Measurements from ENCODE around the gene STIM1. TPM values are rescaled to one million over a fixed set of nuclear protein-coding genes. Genes with fewer than 3 reads are reported as not detected.

The STIM1 gene
- total and polyA plus RNA-seq, 10 of the 15 experiments (the other 5 are each of a cell fraction or from before 2014, with no cell fraction given) = 8.6 to 57.7 (median 29.3) TPM

DNA sequence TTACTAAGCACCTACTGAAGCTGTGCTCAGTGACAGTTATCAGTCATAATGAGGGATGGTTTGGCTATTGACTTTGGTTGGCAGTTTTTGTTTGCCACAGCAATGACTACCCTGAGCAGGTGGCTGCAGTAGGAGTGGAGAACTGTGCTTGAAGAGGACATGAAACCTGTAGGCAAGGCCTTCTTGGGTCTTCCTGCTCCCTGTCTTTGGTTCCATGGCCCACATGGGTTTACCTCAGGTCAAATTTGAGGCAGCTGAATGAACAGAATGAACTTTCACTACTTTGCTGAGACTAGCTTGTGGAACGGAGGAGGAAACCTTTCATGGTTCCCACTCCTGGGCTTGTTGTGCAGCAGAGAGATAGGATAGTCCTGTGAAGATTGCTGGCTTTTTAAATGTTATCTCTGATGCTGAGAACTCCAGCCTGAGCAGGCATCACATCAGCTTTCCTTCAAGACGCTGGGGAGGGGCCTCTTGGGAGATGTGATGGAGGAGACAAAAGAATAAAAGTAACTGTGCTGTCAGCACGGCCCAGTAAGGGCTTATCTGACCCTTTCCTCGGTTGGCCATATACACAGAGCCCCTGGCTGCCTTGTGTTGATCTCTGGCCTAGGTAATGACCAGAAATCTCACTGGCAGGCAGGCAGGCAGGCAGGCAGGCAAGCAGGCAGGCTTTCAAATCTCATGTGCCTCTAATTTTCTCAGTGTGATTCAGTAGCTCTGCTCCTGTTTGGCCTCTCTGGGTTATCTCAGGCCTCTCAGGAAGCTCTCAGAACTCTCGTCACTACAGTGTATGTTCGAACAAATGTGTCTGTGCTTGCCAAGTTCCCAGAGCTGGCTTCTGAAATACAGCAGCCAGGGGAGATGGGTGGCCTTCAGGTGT, 12.0 kb downstream of the STIM1 start:
- in situ Hi-C loops (cut with MboI) = loop anchor here (25.0 kb wide), 2 partner anchors 1470 to 1820 kb away; partner anchors contain the start of genes OR51B5, TRIM22 and TRIM5
- Histone ChIP-seq H3K4me2 (ENCODE audit: control insufficient read depth, insufficient read depth) (peak overlapping the region; percentile 86), H2AFZ (ENCODE audit: control insufficient read depth, low read depth, low read length) (no peak overlapping the region), H3K9me3 (replicated peaks; ENCODE audit: control insufficient read depth, insufficient read depth, low read length) (no peaks in the 10 kb centered on the region), H3K79me2 (ENCODE audit: control insufficient read depth, insufficient read depth, low read length) (peaks cover 95% of the 10 kb centered on the region), H3K27me3 (replicated peaks in 1 of 2; ENCODE audit: control insufficient read depth in 2 of 2, insufficient read depth in 2 of 2, low read length in 1 of 2) (no peaks in the 10 kb centered on the region), H3K36me3 (ENCODE audit: control insufficient read depth in 2 of 2, insufficient read depth in 2 of 2, low read length in 1 of 2) (no peaks in the 10 kb centered on the region), H3K4me3 (peak overlapping the region; percentile 28; the same call in 1 of the 2 replicates), H3K9ac (ENCODE audit: control insufficient read depth, insufficient read depth, low read length) (peak overlapping the region; percentile 31), H3K27ac (ENCODE audit: control insufficient read depth, insufficient read depth) (peak overlapping the region; percentile 82), H4K20me1 (ENCODE audit: control insufficient read depth, insufficient read depth) (no peaks in the 10 kb centered on the region), H3K4me1 (ENCODE audit: control insufficient read depth, insufficient read depth, low read length) (peaks cover 65% of the 10 kb centered on the region)
- peak; percentile 66 for DNase-seq (ENCODE audit: low read depth, low spot score)
- peak; percentile 57 for ATAC-seq
- intact Hi-C loops (cut with micrococcal nuclease; ENCODE audit: unreplicated experiment) = no loop called here
- ChIA-PET POLR2A (interaction anchor here (0.9 to 18.1 kb wide), 10 partner anchors 10 to 100 kb away, joined by 3 to 405 read pairs (median 4); partner anchors contain the start of genes NUP98 and STIM1), CTCF (interaction anchor here (0.9 to 39.6 kb wide), 6 partner anchors 3 to 81 kb away, joined by 3 to 1047 read pairs (median 6); partner anchors contain the start of genes RHOG and STIM1), SMC1A (ENCODE audit: uncharacterized antibody, unreplicated experiment) (interaction anchor here (0.7 to 23.8 kb wide), 14 partner anchors 12 to 206 kb away, joined by 3 to 633 read pairs (median 6); partner anchors contain the start of gene STIM1), RAD21 (ENCODE audit: unreplicated experiment) (interaction anchor here (0.7 to 16.8 kb wide), 18 partner anchors 8 to 201 kb away, joined by 3 to 253 read pairs (median 4); partner anchors contain the start of genes RHOG and STIM1)
- 29% methylated on average over 6 of the region's 6 CpGs for WGBS (ENCODE audit: insufficient coverage, insufficient replicate concordance, low lambda C conversion rate, missing lambda C conversion rate)
- no TSS peak for BruUV-seq (replicated peaks)
- peak; percentile 70 for FAIRE-seq
- TF ChIP-seq, protein P1, sequence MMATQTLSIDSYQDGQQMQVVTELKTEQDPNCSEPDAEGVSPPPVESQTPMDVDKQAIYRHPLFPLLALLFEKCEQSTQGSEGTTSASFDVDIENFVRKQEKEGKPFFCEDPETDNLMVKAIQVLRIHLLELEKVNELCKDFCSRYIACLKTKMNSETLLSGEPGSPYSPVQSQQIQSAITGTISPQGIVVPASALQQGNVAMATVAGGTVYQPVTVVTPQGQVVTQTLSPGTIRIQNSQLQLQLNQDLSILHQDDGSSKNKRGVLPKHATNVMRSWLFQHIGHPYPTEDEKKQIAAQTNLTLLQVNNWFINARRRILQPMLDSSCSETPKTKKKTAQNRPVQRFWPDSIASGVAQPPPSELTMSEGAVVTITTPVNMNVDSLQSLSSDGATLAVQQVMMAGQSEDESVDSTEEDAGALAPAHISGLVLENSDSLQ (IDR thresholded peaks at IDR 0.05) = peak; percentile 87
- TF ChIP-seq, protein P2, sequence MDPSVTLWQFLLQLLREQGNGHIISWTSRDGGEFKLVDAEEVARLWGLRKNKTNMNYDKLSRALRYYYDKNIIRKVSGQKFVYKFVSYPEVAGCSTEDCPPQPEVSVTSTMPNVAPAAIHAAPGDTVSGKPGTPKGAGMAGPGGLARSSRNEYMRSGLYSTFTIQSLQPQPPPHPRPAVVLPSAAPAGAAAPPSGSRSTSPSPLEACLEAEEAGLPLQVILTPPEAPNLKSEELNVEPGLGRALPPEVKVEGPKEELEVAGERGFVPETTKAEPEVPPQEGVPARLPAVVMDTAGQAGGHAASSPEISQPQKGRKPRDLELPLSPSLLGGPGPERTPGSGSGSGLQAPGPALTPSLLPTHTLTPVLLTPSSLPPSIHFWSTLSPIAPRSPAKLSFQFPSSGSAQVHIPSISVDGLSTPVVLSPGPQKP (IDR thresholded peaks at IDR 0.05; ENCODE audit: low read depth, low read length) = no peak
- TF ChIP-seq SRF (IDR thresholded peaks at IDR 0.05; ENCODE audit: low read depth in 2 of 2, low read length in 2 of 2) = peak; percentile 38 to 53; a peak in 1 of 4 replicates
- peak; percentile 67; the same call in 1 of the 2 replicates for TF ChIP-seq TCF12 (IDR thresholded peaks at IDR 0.05; ENCODE audit: low read depth, low read length)
- 0 out of 2 replicates have a peak, but pooled peaks have one; percentile 19 for TF ChIP-seq MEF2A (IDR thresholded peaks at IDR 0.05; ENCODE audit: insufficient read depth, low read depth, low read length)
- TF ChIP-seq RUNX3 (IDR thresholded peaks at IDR 0.05; ENCODE audit: low read length) = peak; percentile 56
- 0 out of 2 replicates have a peak, but pooled peaks have one; percentile 10 for TF ChIP-seq CREB1 (IDR thresholded peaks at IDR 0.05; ENCODE audit: low read depth)
- 0 out of 2 replicates have a peak, but pooled peaks have one; percentile 20 for TF ChIP-seq NFIC (IDR thresholded peaks at IDR 0.05; ENCODE audit: low read depth, low read length)
- 0 out of 2 replicates have a peak, but pooled peaks have one; percentile 5 for TF ChIP-seq SPI1 (IDR thresholded peaks at IDR 0.05; ENCODE audit: borderline replicate concordance, insufficient read depth, low read depth, low read length)
- TF ChIP-seq ZZZ3 (IDR thresholded peaks at IDR 0.05; ENCODE audit: control insufficient read depth, insufficient read length, low read depth) = no peak
- TF ChIP-seq MEF2B (IDR thresholded peaks at IDR 0.05; ENCODE audit: partially characterized antibody, poor library complexity, severe bottlenecking) = peak; percentile 53
- peak; percentile 55; the same call in 1 of the 2 replicates for TF ChIP-seq EED (IDR thresholded peaks at IDR 0.05; ENCODE audit: low read depth)
- TF ChIP-seq POU2F2 (IDR thresholded peaks at IDR 0.05; ENCODE audit: borderline replicate concordance, low read depth, low read length) = 0 out of 3 replicates have a peak, but pooled peaks have one; percentile 14
- peak; percentile 24; the same call in 1 of the 2 replicates for TF ChIP-seq IKZF1 (conservative IDR thresholded peaks at IDR 0.05)
- peak; percentile 62; the same call in 1 of the 2 replicates for TF ChIP-seq TCF3 (IDR thresholded peaks at IDR 0.05; ENCODE audit: borderline replicate concordance, insufficient read depth, low read depth, low read length)
- TF ChIP-seq, protein P3, sequence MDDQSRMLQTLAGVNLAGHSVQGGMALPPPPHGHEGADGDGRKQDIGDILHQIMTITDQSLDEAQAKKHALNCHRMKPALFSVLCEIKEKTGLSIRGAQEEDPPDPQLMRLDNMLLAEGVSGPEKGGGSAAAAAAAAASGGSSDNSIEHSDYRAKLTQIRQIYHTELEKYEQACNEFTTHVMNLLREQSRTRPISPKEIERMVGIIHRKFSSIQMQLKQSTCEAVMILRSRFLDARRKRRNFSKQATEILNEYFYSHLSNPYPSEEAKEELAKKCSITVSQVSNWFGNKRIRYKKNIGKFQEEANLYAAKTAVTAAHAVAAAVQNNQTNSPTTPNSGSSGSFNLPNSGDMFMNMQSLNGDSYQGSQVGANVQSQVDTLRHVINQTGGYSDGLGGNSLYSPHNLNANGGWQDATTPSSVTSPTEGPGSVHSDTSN (IDR thresholded peaks at IDR 0.05; ENCODE audit: insufficient replicate concordance, low read depth, low read length) = peak; percentile 76
- no peak for TF ChIP-seq CEBPB (IDR thresholded peaks at IDR 0.05; ENCODE audit: borderline replicate concordance in 1 of 2, low read depth in 2 of 2, low read length in 2 of 2)

All from GM12878 (cell line).